Endodermal cell (in vitro differentiated cells): ENCODE data around the gene GFPT1. TPM values are rescaled to one million over a fixed set of nuclear protein-coding genes. Genes with fewer than 3 reads are reported as not detected.

Experiments
- DNase-seq: peaks from one replicate; pipeline ENCODE4 v3.0.0-alpha.2; 2017
- H3K27ac ChIP-seq: 2 replicates; pipeline ENCODE4 v1.5.1; 2013; ENCODE audit warnings: mild to moderate bottlenecking, low read depth, low read length, moderate library complexity
- H3K27me3 ChIP-seq: 2 replicates; pipeline ENCODE4 v1.6.1; 2013; ENCODE audit warnings: mild to moderate bottlenecking, low read length, moderate library complexity; ENCODE audit not compliant: insufficient read depth, control insufficient read depth, poor library complexity, severe bottlenecking
- H3K36me3 ChIP-seq: 2 replicates; pipeline ENCODE4 v1.7.0; 2013; ENCODE audit warnings: mild to moderate bottlenecking, low read length, moderate library complexity; ENCODE audit not compliant: control insufficient read depth, insufficient read depth
- H3K4me1 ChIP-seq: one replicate; pipeline ENCODE4 v1.7.0; 2013; ENCODE audit warnings: low read length; ENCODE audit not compliant: control insufficient read depth, insufficient read depth
- H3K4me3 ChIP-seq: 2 replicates; pipeline ENCODE4 v1.5.1; 2013; ENCODE audit warnings: mild to moderate bottlenecking, low read length, moderate library complexity
- H3K9ac ChIP-seq: 2 replicates; pipeline ENCODE4 v1.6.1; 2013; ENCODE audit warnings: mild to moderate bottlenecking, low read length, moderate library complexity; ENCODE audit not compliant: poor library complexity, severe bottlenecking; ENCODE audit errors: extremely low read depth
- H3K9me3 ChIP-seq: 2 replicates; pipeline ENCODE4 v1.6.1; 2013; ENCODE audit warnings: mild to moderate bottlenecking, low read length, moderate library complexity; ENCODE audit not compliant: control insufficient read depth
- H3K27ac Mint-ChIP-seq: 2 replicates; pipeline ENCODE4 v1.8.0; 2020; ENCODE audit warnings: mixed read lengths
- H3K27me3 Mint-ChIP-seq: 2 replicates; pipeline ENCODE4 v1.8.0; 2021; ENCODE audit warnings: mild to moderate bottlenecking, mixed read lengths; ENCODE audit not compliant: insufficient read depth
- H3K36me3 Mint-ChIP-seq: 2 replicates; pipeline ENCODE4 v1.8.0; 2020; ENCODE audit warnings: low read depth, mixed read lengths
- H3K4me1 Mint-ChIP-seq: 2 replicates; pipeline ENCODE4 v1.8.0; 2020; ENCODE audit warnings: mixed read lengths
- H3K4me3 Mint-ChIP-seq: 2 replicates; pipeline ENCODE4 v1.8.0; 2020; ENCODE audit warnings: mild to moderate bottlenecking, moderate library complexity, mixed read lengths
- H3K9me3 Mint-ChIP-seq: 2 replicates; pipeline ENCODE4 v1.8.0; 2020; ENCODE audit warnings: mild to moderate bottlenecking, mixed read lengths
- WGBS, 2 experiments: methylation state at CpG; one replicate each; pipeline versions ENCODE4 v1.1.5 to v1.1.7; 2013; ENCODE audit warnings: missing lambda C conversion rate in 2 of 2, mixed read lengths in 1 of 2; ENCODE audit not compliant: insufficient coverage in 1 of 2, insufficient read length in 1 of 2; 5-methylcytosine and 5-hydroxymethylcytosine counted together
- total RNA-seq, 2 donors: library from RNA; stranded (reverse); fragmentation: NEBNext Ultra II Directional in 1 of 2; extraction: Animal tissue kit (Norgen Biotek cat#: 25700) in 1 of 2; gene quantifications; 2 replicates in 1 of 2; 3 replicates in 1 of 2; pipeline ENCODE4 v1.2.1, GENCODE V29; 2021
- TF ChIP-seq, protein P1 (sequence below): fragments of 200-600 bp; sonication (generic); conservative IDR thresholded peaks from 2 replicates; pipeline ENCODE4 v1.5.0; 2021; ENCODE audit warnings: antibody characterized with exemption, mild to moderate bottlenecking

GFPT1 gene
- total RNA-seq, 2 donors from 2014 or later: 79.8 to 95.9 TPM

DNA sequence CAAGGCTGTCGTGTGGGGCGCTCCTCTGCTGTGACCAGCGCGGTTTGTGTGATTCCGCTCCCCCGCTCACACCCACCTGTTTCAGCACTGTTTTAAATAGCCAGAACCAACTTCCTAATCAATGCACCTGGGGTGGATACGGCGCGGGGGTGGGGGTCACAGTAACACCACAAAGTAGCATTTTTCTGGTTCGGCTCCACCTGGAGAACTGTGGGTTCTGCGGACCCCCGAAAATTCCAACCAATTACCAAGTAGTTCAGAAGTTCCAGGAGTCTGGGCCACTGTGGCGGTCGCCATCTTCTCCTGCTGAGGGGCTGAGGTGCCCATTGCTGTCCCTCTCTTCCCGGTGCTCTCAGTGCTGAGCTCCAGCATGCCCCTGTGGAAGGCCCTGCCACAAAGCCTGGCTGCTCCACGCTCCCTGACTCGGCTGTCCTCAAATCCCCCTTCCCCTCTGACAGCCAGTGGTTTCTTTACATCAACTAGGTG is 79.4 kb downstream of the GFPT1 start:
- peaks cover 1% of the 10 kb centered on the region for H3K36me3 Mint-ChIP-seq
- H3K4me1 ChIP-seq: peaks cover 3% of the 10 kb centered on the region
- no peak overlapping the region for H3K27ac Mint-ChIP-seq
- peaks cover 6% of the 10 kb centered on the region for H3K9me3 ChIP-seq
- H3K9me3 Mint-ChIP-seq: peaks cover 7% of the 10 kb centered on the region
- H3K27me3 ChIP-seq: peaks cover 13% of the 10 kb centered on the region
- H3K4me1 Mint-ChIP-seq: peaks cover 25% of the 10 kb centered on the region
- peak overlapping the region; percentile 65 for H3K4me3 Mint-ChIP-seq
- DNase-seq: no peak
- peak overlapping the region; percentile 80 for H3K4me3 ChIP-seq
- H3K36me3 ChIP-seq: no peaks in the 10 kb centered on the region
- WGBS, 2 experiments: 40 to 48% methylated on average over 13 to 17 of the region's 17 CpGs
- TF ChIP-seq, protein P1, sequence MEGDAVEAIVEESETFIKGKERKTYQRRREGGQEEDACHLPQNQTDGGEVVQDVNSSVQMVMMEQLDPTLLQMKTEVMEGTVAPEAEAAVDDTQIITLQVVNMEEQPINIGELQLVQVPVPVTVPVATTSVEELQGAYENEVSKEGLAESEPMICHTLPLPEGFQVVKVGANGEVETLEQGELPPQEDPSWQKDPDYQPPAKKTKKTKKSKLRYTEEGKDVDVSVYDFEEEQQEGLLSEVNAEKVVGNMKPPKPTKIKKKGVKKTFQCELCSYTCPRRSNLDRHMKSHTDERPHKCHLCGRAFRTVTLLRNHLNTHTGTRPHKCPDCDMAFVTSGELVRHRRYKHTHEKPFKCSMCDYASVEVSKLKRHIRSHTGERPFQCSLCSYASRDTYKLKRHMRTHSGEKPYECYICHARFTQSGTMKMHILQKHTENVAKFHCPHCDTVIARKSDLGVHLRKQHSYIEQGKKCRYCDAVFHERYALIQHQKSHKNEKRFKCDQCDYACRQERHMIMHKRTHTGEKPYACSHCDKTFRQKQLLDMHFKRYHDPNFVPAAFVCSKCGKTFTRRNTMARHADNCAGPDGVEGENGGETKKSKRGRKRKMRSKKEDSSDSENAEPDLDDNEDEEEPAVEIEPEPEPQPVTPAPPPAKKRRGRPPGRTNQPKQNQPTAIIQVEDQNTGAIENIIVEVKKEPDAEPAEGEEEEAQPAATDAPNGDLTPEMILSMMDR: no peak
- H3K27me3 Mint-ChIP-seq: peaks cover 50% of the 10 kb centered on the region
- no peak overlapping the region for H3K9ac ChIP-seq
- H3K27ac ChIP-seq: no peak overlapping the region

DNA sequence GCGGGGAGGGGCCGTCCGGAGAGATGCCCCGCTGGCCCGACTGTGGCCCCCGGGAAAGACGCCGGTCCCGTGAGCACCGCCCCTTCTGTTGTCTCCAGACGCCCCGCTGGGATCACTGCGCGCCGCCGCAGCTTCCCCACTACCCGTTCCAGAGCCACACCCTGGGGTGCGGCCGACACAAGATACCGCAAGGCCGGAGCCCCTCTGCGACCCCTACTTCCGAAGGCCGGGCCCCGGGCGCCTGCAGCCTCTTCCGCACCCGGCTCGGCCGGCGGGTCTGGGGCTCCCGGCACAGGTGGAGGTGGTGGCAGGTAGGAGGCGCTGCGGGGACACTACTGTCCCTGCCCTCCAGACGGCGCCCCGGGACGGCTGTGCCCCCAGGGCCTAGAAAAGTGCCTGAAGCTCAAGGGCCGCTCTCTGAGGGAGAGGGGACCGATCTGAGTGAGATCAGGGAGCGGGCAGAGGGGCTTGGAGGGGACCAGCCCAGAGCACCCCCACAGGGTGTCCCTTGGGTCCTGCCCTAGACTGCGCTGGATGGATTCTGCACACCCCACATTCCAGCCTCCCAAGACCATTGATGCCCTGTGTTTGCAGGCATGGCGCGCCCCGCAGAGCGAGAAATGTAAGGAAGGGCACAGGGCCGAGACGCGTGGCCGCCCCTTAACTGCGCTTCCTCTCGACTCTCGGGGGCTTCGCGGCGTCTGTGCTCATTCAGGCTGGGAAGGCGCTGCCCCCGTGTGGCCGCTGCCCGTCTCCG is 80.0 kb downstream of the GFPT1 start:
- H3K9ac ChIP-seq: no peak overlapping the region
- WGBS, 2 experiments: 0 to 2% methylated on average over 21 to 61 of the region's 61 CpGs
- H3K9me3 Mint-ChIP-seq: peaks cover 5% of the 10 kb centered on the region

DNA sequence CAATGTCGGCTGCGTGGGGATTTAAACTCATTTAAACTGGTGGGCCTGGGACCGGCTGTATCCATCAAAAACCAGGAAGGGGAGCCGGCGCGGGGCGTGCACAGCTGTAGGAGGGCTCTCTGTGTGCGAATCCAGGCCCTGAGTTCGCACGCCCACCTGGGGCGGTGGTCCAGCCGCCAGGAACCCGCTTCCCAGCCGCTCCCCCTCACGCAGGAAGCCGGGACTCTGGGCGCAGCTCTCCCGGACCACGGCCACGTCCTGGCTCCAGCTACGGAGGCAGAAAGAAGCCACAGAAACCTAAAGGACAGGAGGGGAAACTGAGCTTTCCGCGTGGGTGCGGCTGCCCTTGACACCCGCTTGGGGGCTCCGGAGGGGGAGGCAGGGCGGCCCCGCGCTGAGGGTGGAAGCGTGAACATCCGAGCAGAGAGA is 80.6 kb downstream of the GFPT1 start:
- TF ChIP-seq, protein P1: no peak
- H3K9me3 Mint-ChIP-seq: peaks cover 5% of the 10 kb centered on the region
- peaks cover 3% of the 10 kb centered on the region for H3K4me1 ChIP-seq
- H3K27ac Mint-ChIP-seq: no peak overlapping the region
- H3K27me3 ChIP-seq: peaks cover 13% of the 10 kb centered on the region
- WGBS, 2 experiments: 14 to 20% methylated on average over 18 to 31 of the region's 31 CpGs
- H3K36me3 ChIP-seq: no peaks in the 10 kb centered on the region
- H3K36me3 Mint-ChIP-seq: no peaks in the 10 kb centered on the region
- H3K9ac ChIP-seq: no peak overlapping the region
- H3K4me3 ChIP-seq: peak overlapping the region; percentile 80
- H3K4me3 Mint-ChIP-seq: peak overlapping the region; percentile 65
- no peaks in the 10 kb centered on the region for H3K9me3 ChIP-seq
- H3K27me3 Mint-ChIP-seq: peaks cover 50% of the 10 kb centered on the region
- DNase-seq: peak; percentile 77
- no peak overlapping the region for H3K27ac ChIP-seq
- peaks cover 25% of the 10 kb centered on the region for H3K4me1 Mint-ChIP-seq

More for the DNA sequence above, 80.0 kb downstream of the GFPT1 start:
- H3K27ac ChIP-seq: no peak overlapping the region
- no peaks in the 10 kb centered on the region for H3K9me3 ChIP-seq
- TF ChIP-seq, protein P1: peak; percentile 84
- Mint-ChIP-seq H3K27ac (peak overlapping the region; percentile 66), H3K36me3 (no peaks in the 10 kb centered on the region), H3K27me3 (peaks cover 50% of the 10 kb centered on the region), H3K4me1 (peaks cover 25% of the 10 kb centered on the region), H3K4me3 (peak overlapping the region; percentile 65)
- peaks cover 13% of the 10 kb centered on the region for H3K27me3 ChIP-seq
- H3K36me3 ChIP-seq: no peaks in the 10 kb centered on the region
- H3K4me1 ChIP-seq: peaks cover 3% of the 10 kb centered on the region
- peak overlapping the region; percentile 80 for H3K4me3 ChIP-seq
- DNase-seq: peak; percentile 96
